ENCODE results near the gene TNIP3.
"Not testable (repeated sequence)": the region's sequence is repeated elsewhere in the genome, so short reads cannot be mapped to it uniquely, and the experiment has no call there.

Gene TNIP3, protein sequence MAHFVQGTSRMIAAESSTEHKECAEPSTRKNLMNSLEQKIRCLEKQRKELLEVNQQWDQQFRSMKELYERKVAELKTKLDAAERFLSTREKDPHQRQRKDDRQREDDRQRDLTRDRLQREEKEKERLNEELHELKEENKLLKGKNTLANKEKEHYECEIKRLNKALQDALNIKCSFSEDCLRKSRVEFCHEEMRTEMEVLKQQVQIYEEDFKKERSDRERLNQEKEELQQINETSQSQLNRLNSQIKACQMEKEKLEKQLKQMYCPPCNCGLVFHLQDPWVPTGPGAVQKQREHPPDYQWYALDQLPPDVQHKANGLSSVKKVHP

DNA sequence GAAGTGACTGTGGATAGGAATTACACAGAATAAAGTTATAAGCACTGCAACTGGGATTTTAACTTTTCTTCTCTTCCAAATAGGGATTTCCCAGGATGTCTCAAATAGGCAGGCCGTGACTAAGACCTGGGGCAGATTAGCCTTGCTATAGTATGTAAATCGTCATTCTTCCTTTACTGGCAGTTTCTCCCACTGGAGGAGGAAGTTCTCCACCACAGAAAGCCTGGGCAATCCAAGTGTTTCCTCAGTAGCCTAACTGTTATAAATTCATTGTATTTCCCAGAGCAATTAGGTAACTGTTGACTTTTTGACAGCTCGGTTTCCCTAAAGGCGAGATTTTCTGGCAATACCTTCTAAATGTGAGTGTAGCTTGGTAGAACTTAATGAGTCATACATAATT is at the start of gene TNIP3:
Gene TNIP3, minus strand, starts transcription at position 31 of the 400 bp plus-strand sequence. CDS start 196 bp downstream, outside the sequence.
- Mint-ChIP-seq H3K27ac (no peak within 1 kb of the TSS), H3K9me3 (no peaks in the 10 kb centered on the region), H3K4me1 (ENCODE audit: low read depth) (peaks cover 43% of the 10 kb centered on the region), H3K4me3 (no peak within 1 kb of the TSS), H3K27me3 (no peaks in the 10 kb centered on the region), H3K36me3 (ENCODE audit: low read depth) (no peaks in the 10 kb centered on the region)
- intact Hi-C loops (cut with micrococcal nuclease) = no loop called here

DNA sequence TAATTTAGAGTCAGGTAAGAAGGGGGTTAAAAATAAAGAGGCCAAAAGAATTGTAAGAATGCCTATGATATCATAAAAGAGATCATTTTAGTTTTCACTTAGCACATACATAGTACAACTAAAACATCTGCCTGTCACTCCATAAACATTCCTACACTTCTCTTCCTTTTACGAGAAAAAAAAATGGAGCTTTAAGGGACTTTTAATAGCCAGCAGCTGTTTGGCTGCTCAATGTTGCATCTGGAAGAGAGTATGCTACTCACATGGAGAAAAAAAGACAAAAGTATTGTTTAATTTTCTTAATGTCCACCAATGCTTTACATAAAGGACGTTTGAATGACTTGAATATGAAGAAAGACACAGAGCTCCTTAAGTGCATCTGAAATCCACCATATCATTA is 48.7 kb upstream of the TNIP3 start:
- H3K9me3 Mint-ChIP-seq = peaks cover 5% of the 10 kb centered on the region
- intact Hi-C loops (cut with micrococcal nuclease) = no loop called here
- no peaks in the 10 kb centered on the region for H3K27me3 Mint-ChIP-seq
- no peaks in the 10 kb centered on the region for H3K4me1 Mint-ChIP-seq (ENCODE audit: low read depth)
- H3K4me3 Mint-ChIP-seq = no peak overlapping the region
- H3K36me3 Mint-ChIP-seq (ENCODE audit: low read depth) = no peaks in the 10 kb centered on the region
- no peak overlapping the region for H3K27ac Mint-ChIP-seq

DNA sequence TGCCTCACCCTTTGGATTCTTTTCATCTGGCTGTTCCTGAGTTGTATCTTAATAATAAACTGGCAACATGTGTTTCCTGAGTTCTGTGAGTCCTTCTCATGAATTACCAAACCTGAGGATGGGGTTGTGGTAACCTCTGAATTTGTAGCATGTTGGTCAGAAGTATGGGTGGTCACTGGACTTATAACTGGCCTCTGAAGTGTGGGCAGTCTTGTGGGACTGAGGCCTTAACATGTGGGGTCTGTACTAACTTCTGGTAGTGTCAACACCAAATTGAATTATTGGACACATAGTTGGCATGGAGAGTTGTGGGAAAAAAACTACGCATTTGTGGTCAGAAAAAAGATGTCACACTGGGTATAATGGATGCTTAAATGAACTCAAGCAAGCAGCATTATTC is 45.0 kb upstream of the TNIP3 start:
- intact Hi-C loops (cut with micrococcal nuclease) = no loop called here

DNA sequence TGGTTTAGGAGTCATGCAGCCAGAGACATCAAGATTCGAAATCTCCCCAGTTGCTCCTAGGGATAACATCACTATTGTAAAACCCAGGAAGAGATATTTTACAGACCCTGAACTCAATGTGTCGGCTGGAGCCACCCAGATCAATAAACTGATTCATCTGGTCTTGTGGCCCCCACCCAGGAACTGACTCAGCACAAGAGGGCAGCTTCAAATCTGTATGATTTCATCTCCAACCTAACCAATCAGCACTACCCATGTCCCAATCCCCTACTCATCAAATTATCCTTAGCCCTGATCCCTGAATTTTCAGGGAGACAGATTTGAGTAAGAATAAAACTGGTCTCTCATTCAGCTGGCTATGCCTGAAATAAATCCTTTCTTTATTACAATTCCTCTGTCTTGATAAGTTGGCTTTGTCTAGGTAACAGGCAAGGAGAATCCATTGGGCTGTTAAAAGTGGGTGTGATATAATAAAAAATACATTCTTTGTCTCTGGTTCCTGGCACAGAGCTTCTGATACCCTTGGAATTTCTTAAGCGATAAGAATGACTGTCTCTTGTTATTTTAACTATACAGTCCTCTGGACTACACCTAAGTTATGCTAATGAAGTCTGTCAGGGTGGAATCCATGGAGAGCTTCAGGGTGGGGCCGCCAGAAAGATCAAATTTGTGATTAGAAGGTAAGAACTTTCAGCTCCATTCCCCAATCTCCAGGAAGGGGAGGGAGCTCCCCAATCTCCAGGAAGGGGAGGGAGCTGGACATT is 44.3 kb upstream of the TNIP3 start:
- intact Hi-C loops (cut with micrococcal nuclease) = no loop called here
- Mint-ChIP-seq H3K4me3 (no peak overlapping the region), H3K9me3 (peaks cover 25% of the 10 kb centered on the region), H3K4me1 (ENCODE audit: low read depth) (no peaks in the 10 kb centered on the region), H3K27ac (no peak overlapping the region), H3K36me3 (ENCODE audit: low read depth) (no peaks in the 10 kb centered on the region), H3K27me3 (peaks cover 7% of the 10 kb centered on the region)

More for the DNA sequence above, 45.0 kb upstream of the TNIP3 start:
- Mint-ChIP-seq H3K9me3 (peaks cover 25% of the 10 kb centered on the region), H3K27ac (no peak overlapping the region), H3K36me3 (ENCODE audit: low read depth) (no peaks in the 10 kb centered on the region), H3K4me3 (no peak overlapping the region), H3K27me3 (peaks cover 7% of the 10 kb centered on the region), H3K4me1 (ENCODE audit: low read depth) (no peaks in the 10 kb centered on the region)

DNA sequence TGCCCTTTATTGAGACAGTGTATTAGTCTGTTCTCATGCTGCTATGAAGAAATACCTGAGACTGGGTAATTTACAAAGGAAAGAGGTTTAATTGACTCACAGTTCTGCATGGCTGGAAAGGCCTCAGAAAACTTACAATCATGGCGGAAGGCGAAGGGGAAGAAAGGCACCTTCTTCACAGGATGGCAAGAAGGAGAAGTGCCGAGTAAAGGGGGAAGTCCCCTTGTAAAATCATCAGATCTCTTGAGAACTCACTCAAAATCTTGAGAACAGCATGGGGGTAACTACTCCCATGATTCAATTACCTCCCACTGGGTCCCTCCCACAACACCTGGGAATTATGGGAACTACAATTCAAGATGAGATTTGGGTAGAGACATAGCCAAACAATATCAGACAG is 41.7 kb upstream of the TNIP3 start:
- H3K4me1 Mint-ChIP-seq (ENCODE audit: low read depth); H3K4me3 Mint-ChIP-seq; intact Hi-C loops (cut with micrococcal nuclease); H3K36me3 Mint-ChIP-seq (ENCODE audit: low read depth); H3K27ac Mint-ChIP-seq: not testable (repeated sequence)
- Mint-ChIP-seq H3K27me3 (peaks cover 14% of the 10 kb centered on the region), H3K9me3 (peaks cover 25% of the 10 kb centered on the region)

DNA sequence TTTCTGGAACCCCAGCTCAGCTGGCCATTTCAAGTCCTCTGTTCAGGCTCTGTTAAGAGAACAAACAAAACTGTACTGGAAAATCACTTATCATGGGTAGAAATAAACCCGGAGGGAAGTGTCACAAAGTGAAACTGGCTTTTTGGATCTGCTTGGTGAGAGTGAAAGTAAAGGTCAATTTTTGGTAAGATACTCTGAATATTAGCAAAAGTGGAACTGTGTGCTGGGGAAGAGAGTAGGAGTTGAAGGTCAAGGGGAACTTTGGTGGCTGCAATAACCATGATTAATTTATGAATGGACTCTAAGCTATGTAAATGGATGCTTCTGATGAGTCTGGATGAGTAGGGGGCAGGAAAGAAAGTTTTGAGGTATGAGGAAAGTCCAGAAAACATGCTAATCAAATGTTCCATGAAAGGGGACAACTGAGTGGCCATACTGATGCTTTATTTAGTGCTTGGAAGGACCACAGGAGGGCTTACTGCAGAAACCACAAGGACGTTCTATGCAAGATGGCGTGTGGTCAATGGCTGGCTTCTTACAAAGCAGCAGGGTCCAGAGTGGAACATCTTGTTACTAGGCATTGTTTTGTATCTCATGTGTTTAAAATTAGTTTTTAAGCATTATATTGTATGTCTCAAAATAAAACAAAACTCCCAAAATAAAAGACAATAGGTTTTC is 36.8 kb upstream of the TNIP3 start:
- Mint-ChIP-seq H3K36me3 (ENCODE audit: low read depth) (no peaks in the 10 kb centered on the region), H3K27me3 (peaks cover 28% of the 10 kb centered on the region), H3K4me3 (no peak overlapping the region), H3K4me1 (ENCODE audit: low read depth) (peaks cover 24% of the 10 kb centered on the region), H3K9me3 (peaks cover 14% of the 10 kb centered on the region), H3K27ac (peak overlapping the region; percentile 3)
- intact Hi-C loops (cut with micrococcal nuclease) = no loop called here

DNA sequence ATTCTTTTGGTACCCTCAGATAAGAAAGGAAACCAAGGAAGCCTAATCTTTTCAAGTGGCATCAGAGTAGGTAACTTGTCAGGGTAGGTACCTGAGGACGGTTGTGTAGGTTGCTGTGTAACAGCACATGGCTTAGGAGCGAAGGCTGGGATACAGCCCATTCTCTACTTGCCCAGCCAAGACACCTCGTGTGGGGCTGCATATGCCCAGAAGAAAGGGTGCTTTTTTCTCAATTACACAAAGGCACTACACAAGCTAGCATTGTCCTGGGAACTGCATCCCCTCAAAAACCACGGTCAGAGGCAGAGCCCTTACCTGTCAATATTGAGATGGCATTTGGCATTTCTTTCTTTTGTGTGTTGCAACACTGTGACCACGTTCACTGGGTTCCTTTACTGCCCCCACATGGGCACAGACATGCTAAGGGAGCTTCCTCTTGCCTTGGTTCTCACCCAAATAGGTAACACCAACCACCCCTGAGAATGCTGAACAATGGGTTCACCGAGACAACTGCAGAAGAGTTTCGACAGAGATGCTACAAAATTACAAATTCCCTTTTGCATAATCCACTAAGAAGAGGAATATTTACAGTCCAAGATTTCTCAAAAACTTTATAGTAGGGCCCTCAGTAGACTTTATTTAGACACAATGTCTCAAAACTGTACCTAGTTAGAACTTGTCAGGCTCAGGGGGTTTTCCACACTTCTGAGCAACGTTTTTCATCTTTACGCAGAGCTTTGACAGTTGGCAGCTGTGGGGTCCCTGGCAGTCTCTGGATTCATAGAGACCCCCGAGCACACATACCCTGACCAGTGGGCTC is 35.8 kb upstream of the TNIP3 start:
- intact Hi-C loops (cut with micrococcal nuclease) = no loop called here
- Mint-ChIP-seq H3K27me3 (peaks cover 24% of the 10 kb centered on the region), H3K4me1 (ENCODE audit: low read depth) (peaks cover 24% of the 10 kb centered on the region), H3K4me3 (no peak overlapping the region), H3K9me3 (peaks cover 4% of the 10 kb centered on the region), H3K27ac (no peak overlapping the region), H3K36me3 (ENCODE audit: low read depth) (no peaks in the 10 kb centered on the region)

DNA sequence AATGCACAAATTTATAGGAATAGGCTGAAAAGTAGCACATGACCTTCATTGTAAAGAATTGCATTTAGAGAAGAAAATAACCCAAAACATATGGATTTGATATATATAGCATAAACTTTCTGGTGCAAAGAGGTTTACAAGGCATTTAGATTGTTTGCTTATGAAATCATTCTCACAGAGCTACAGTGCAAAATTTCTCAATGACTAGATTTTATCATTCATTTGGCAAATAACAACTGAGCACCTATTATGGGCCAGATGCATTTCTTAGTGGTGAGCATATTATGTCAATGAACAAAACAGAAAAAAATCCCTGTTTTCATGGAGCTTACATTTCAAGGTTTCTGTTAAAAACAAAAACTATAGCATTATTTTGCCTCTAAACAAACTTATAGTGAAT is 34.1 kb upstream of the TNIP3 start:
- no peaks in the 10 kb centered on the region for H3K9me3 Mint-ChIP-seq
- H3K4me1 Mint-ChIP-seq (ENCODE audit: low read depth) = peaks cover 24% of the 10 kb centered on the region
- no peaks in the 10 kb centered on the region for H3K36me3 Mint-ChIP-seq (ENCODE audit: low read depth)
- intact Hi-C loops (cut with micrococcal nuclease) = no loop called here
- no peak overlapping the region for H3K4me3 Mint-ChIP-seq
- H3K27ac Mint-ChIP-seq = no peak overlapping the region
- peaks cover 21% of the 10 kb centered on the region for H3K27me3 Mint-ChIP-seq

DNA sequence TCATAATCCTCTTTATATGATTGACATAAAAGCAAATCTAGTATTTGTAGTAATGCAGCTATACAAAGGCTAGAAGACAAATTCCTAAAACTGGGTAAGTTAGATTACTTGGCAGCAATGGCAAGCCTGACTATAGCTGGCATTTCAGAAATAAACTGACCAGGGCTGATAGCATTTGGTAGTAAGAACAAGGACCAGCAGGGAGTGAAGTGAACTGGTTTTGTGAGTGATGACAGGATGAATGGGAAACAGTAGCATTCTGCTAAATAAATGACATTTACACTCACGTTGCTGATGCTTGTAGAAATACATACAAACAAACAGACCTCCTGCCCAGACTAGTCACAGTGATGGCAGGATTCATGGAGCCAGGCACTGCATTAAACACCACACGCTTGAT is 31.5 kb upstream of the TNIP3 start:
- H3K27me3 Mint-ChIP-seq = peaks cover 17% of the 10 kb centered on the region
- H3K27ac Mint-ChIP-seq = no peak overlapping the region
- no peaks in the 10 kb centered on the region for H3K36me3 Mint-ChIP-seq (ENCODE audit: low read depth)
- no peak overlapping the region for H3K4me3 Mint-ChIP-seq
- intact Hi-C loops (cut with micrococcal nuclease) = no loop called here
- H3K4me1 Mint-ChIP-seq (ENCODE audit: low read depth) = peaks cover 19% of the 10 kb centered on the region
- H3K9me3 Mint-ChIP-seq = no peaks in the 10 kb centered on the region

DNA sequence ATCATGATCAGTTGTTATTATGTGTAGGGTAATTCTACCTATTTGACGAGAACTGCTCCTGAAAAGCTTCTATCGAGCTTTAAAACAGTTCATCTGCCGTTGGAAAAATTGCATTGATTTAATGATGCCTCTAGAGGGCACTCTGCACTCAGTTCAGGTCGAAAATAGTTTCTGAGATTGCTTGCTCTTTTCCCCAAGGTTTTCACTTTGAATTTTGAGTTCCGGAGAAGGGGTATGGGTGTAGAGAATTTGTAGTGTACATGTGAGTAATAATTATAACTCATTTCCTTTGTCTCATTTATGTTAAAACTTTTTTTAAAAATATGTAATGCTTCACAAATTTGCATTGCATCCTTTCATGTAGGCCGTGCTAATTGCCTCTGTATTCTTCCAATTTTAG is 28.4 kb upstream of the TNIP3 start:
- no peak overlapping the region for H3K4me3 Mint-ChIP-seq
- no peaks in the 10 kb centered on the region for H3K4me1 Mint-ChIP-seq (ENCODE audit: low read depth)
- peaks cover 10% of the 10 kb centered on the region for H3K27me3 Mint-ChIP-seq
- H3K9me3 Mint-ChIP-seq = no peaks in the 10 kb centered on the region
- H3K27ac Mint-ChIP-seq = no peak overlapping the region
- intact Hi-C loops (cut with micrococcal nuclease) = loop anchor here (1.0 to 2.0 kb wide), 2 partner anchors 60 to 116 kb away; no protein-coding TSS in a partner anchor
- H3K36me3 Mint-ChIP-seq (ENCODE audit: low read depth) = no peaks in the 10 kb centered on the region

DNA sequence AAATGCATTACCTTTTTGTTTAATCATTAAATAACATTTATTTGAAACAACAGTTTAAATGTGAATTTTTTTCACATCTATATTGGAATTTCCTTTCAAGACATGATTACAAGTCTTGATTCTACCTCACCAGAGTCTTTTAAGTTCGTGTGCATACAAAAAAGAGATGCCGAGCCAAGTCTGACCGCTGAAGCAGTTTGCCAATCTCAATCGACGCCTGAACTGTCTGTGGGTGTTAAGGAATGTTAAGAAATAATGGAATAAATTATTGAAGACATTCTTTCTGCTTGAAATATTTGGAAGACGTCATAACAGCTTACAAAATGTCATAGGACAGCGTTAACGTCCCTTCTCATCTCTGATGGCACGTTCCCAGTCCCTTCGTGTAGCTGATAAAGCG is 27.9 kb upstream of the TNIP3 start:
- H3K9me3 Mint-ChIP-seq = no peaks in the 10 kb centered on the region
- peaks cover 6% of the 10 kb centered on the region for H3K27me3 Mint-ChIP-seq
- intact Hi-C loops (cut with micrococcal nuclease) = loop anchor here (1.0 to 2.0 kb wide), 2 partner anchors 60 to 117 kb away; no protein-coding TSS in a partner anchor
- H3K4me3 Mint-ChIP-seq = no peak overlapping the region
- H3K36me3 Mint-ChIP-seq (ENCODE audit: low read depth) = no peaks in the 10 kb centered on the region
- H3K4me1 Mint-ChIP-seq (ENCODE audit: low read depth) = no peaks in the 10 kb centered on the region
- no peak overlapping the region for H3K27ac Mint-ChIP-seq

DNA sequence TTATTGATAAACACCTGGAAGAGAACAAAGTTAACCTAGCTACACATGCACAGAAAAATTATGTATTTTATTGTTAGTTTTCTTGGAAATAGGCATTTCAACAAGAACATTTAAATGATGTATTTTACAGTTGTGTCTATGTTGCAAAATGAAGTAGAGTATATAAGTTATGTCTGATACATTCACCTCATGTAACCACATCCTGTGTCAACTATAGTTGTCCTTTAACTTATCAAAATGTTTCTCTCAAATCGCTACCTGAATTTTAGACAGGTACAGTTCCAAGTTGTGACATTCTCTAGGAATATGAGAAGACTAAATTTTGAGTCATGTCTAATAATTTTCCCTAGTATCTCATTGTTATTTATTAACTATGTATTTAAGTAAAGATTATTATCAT is 27.2 kb upstream of the TNIP3 start:
- H3K27ac Mint-ChIP-seq = no peak overlapping the region
- intact Hi-C loops (cut with micrococcal nuclease) = no loop called here
- no peaks in the 10 kb centered on the region for H3K36me3 Mint-ChIP-seq (ENCODE audit: low read depth)
- no peaks in the 10 kb centered on the region for H3K9me3 Mint-ChIP-seq
- no peak overlapping the region for H3K4me3 Mint-ChIP-seq
- no peaks in the 10 kb centered on the region for H3K4me1 Mint-ChIP-seq (ENCODE audit: low read depth)
- H3K27me3 Mint-ChIP-seq = peaks cover 6% of the 10 kb centered on the region

DNA sequence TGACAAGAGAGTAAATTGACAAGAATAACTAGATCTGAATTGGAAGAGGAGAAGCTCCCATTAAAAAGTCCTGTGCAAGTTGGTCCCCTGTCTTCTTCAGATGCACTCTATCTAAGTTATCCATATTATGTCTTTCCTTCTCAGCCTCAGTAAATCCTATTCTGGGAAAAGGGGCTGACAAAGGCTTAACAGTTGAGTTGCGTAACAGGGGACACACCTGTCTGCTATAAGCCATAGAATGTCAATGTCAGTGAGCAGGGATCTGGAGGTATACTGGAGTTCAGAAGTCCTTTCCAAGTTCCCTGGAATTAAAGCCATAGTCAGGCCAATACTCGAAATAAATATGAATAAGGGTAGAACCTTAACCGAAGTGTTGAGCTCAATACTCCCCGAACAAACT is 26.3 kb upstream of the TNIP3 start:
- no peaks in the 10 kb centered on the region for H3K9me3 Mint-ChIP-seq
- intact Hi-C loops (cut with micrococcal nuclease) = no loop called here
- no peaks in the 10 kb centered on the region for H3K36me3 Mint-ChIP-seq (ENCODE audit: low read depth)
- no peak overlapping the region for H3K27ac Mint-ChIP-seq
- H3K4me1 Mint-ChIP-seq (ENCODE audit: low read depth) = peaks cover 6% of the 10 kb centered on the region
- H3K4me3 Mint-ChIP-seq = no peak overlapping the region
- H3K27me3 Mint-ChIP-seq = peaks cover 6% of the 10 kb centered on the region

All from dendritic cell treated with granulocyte-macrophage colony-stimulating factor and Interleukin-4, amounts not matched to agents 40 ng/mL and 50 ng/mL, for 4 days (primary cell).